NOMO-1 treated with dmso at 0.1 percent for 144 hours (cell line): ENCODE results near the gene CLEC9A.

Experiments used
- DNase-seq: peaks from one replicate; lab custom pipeline; 2025; ENCODE audit not compliant: unreplicated experiment; lab: John Stamatoyannopoulos, UW

CLEC9A gene

DNA sequence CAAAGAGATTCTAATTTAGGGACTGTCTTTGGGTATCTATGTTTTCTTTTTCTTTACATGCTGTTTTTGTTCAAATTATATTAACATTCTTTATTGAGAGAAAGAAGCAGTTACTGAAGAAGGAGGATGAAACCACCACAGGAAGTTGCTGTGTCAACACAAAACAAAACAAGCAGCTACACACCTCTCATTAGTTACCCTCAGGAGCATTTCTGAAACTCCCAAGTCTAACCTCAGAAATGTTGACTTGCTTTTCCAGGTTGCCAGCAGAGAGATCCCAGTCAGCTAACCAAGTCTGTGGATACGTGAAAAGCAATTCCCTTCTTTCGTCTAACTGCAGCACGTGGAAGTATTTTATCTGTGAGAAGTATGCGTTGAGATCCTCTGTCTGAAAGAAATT lies 34.8 kb downstream of the CLEC9A start:
- no peak for DNase-seq

DNA sequence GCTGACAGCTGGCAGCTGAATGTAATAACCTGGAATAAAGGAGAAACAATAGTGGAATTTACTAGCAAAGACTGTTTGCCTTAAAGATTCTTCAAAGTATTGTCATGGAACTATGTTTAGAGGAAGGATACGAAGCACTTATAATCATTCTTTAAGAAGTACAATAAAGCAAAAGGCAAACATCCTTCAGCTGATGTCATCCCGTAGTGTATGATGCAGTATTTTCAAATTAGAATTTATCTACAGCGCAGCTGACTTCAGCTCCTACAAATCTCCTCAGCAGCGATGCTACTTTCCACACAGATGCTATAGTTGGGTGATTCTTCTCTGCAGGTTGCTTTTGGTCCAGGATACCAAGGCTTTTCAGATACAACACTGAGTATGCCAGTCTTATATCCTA lies 36.8 kb downstream of the CLEC9A start:
- DNase-seq: no peak

DNA sequence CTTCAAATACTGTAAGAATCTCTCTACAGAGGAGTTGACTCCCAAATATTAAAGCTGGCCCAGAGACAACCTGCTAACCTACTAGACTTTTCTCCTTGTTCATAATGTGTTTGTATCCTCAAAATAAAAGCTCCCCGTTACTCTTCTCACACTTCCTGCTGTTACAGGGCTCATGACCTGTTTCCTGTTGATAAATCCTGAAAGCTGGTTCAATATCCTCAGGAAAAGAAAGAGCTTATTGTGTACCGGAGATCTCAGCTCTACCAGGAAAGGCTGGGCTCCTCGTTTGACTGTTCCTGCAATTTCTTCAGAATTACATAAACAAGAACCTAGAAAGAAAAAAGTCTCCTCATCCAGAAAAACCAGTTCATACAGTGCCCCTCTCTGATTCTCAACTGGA lies 37.5 kb downstream of the CLEC9A start:
- no peak for DNase-seq

DNA sequence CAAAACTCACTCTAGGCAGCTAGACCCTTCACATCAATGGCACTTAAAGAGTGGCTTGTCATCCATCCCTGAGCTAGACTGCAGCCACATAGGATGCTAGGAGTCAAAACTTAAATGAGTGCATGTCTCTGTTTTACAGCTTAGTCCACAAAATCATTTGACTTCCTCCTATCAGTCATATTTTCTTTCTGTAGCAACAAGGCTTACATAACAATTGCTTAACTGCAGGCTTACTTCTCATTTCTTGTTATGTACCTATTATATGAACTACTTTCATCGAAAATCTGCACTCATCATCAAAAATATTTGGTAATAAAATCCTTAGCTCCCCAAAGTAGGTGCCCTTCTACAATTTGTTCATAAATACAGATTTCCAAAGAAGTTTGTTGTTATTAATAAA lies 38.2 kb downstream of the CLEC9A start:
- peak; percentile 50 for DNase-seq

DNA sequence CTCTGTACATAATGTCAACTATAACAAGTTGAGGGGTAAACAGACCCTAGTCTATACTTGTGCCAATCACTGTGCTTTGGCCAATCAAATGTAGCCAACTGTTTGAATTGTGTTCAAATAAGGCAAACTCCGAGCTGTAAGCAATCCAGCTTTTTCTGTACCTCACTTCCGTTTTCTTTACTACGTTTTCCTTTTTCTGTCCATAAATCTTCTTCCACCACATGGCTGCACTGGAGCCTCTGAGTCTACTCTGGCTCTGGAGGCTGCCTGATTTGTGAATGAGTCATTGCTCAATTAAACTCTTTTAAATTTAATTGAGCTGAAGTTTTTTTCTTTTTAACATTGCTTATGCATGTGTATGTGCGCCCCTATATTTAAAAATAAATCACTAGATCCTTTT lies 38.6 kb downstream of the CLEC9A start:
- peak; percentile 88 for DNase-seq

DNA sequence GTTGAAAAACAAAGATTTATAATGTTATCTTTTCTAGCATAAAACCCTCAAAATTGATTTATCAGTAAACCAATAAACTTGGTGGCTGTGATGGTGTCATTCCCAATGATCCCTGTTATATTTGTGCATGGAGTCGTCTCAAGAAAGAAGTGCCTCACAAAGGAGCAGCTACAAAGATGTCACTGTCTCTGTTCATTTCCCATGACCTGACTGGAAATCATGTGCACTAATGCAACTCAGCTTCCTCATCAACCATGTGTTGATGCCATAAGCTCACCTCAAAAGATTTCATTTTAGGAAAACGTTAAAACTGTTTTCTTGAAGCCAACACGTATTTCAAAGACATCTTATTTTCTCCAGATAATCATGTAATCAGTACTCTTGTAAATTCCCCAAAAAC lies 39.5 kb downstream of the CLEC9A start:
- DNase-seq: no peak

DNA sequence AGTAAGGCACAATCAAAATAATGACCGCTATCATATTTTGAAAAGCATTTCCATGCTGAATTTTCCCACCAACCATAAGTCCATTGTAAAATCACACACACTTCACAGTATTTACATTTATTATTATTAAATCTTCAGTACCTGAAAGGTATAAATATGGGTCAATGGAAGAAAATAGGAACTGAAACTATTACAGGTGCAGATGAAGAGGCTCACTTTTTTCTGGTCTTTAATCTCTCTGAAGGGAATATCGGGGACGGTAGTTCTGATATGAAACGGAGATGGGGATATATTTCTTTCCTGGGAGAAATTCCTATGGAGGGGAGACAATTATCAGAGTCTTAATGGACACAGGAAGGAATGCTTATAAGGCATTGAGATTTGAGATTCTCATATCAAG lies 39.9 kb downstream of the CLEC9A start:
- DNase-seq: no peak

DNA sequence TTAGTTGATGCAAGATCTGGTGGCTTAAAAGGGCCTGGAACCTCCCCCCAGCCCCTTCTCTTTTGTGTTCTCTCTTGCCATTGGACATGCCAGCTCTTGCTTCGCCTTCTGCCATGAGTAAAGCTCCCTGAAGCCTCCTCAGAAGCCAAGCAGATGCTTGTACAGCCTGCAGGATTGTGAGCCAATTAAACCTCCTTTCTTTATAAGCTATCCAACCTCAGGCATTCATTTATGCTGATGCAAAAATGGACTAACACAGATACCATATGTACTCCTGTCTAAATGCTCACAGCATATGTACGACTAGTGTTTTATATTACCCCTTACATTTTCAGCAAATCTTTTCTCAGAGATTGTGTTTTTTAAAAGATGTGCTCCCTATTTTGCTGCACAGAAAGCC lies 41.6 kb downstream of the CLEC9A start:
- DNase-seq: no peak

DNA sequence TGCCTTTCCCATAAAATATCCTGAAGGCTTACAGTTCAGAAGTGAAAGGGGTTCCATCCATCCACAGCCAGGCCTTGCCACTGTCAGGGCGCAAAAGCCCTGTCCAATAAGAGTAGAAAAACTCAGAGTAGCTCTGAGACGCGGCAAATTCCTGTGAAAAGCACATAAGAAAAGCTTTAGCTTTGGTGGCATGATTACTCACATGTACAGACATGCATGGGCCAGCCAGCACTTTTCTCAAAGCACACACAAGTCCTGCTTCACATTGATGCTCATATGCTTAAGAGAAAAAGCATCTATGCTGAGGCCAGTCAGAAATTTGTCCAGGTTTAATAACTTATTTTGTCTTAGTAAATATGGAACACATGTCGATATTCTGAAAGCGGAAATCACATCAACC lies 42.8 kb downstream of the CLEC9A start:
- DNase-seq: no peak

DNA sequence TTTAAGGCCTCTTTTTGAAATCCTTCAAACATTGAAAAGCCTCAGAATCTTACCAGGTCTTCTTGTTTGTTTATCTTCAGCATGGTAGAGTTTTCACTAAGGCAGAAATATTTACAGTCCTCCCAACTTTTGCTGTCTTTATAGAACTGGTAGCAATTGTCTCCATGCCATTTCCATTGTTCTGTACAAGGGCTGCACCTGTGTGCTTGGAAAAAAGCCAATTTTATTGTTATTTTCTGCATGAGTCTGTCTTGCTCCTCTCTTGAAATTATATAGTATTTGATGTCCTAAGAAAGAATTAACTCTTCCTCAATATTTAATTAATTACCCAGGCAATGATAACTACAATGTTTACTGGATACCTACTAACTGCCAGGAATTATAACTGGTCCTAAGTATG lies 45.0 kb downstream of the CLEC9A start:
- DNase-seq: no peak

DNA sequence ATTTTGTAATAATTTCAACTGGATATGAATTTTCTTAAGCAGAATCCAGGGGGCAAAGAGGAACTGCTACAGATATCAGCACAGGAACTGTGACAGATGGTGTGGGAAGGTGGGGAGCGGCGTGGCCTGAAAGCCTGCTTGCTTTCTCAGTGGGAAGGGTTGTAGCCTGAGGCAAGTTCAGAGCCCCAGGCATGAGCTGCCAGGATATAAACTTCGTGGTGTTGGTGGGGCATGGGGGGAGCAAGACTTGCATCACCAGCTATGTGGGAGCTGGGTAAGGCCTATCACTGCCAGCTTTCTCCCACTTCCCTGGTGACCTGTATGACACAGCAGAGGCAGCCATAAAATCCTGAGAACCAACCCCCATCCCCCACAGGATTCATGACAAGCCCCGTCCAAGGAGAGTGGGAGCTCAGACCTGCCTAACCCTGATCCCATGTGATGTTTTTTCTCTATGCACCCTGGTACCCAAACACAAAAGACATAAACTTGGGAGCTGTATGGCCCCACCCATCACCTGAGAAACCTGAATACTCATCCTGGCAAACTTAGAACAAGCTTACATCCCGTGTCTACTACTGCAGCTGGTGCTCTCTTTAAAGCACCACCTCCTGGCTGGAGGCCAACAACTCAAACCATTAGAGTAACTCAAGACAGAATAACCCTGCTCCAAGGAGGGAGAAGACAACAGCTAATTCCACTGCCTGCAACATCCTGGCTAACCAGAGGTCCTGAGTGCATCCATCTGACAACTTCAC lies 51.8 kb downstream of the CLEC9A start:
- no peak for DNase-seq

DNA sequence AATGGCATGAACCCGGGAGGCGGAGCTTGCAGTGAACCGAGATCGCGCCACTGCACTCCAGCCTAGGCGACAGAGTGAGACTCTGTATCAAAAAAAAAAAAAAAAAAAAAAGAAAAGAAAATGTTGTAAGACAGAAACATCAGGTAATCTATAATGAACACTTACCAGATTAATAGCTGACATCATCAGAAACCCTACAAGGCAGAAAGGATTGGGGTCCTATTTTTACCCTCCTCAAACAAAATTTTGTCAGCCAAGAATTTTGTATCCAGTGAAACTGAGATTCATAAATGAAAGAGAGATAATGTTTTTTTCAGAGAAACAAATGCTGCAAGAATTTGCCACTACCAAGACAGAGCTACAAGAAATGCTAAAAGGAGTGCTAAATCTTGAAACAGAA lies 54.3 kb downstream of the CLEC9A start:
- no peak for DNase-seq

DNA sequence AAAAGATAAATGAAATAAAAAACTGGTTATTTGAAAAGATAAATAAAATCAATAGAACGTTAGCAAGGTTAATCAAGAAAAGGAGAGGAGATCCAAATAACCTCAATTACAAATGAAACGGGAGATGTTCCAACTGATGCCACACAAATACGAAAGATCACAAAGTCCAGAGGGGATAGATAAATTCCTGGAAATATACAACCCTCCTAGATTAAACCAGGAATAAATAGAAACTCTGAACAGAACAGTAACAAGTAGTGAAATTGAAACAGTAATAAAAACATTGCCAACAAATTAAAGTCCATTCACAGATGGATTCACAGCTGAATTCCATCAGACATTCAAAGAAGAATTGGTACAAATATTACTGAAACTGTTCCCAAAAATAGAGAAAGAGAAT lies 55.9 kb downstream of the CLEC9A start:
- no peak for DNase-seq

DNA sequence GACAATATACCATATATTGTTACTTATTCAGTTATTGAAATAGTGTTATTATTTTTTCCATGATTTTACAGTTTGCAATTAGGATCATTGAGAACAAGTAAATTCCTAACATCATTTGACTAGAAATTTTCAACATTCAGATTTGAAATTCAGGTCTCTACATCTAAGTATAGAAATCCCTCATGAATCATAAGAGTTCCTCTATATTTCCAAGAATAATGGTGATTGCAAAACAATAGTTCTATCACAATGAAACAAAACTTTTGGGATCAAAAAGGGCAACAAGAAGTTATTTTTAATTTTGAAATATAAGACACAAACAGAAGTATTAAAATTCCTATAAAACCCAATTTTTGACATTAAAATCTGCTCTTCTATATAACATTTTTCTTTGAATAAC lies 57.5 kb downstream of the CLEC9A start:
- DNase-seq: no peak

DNA sequence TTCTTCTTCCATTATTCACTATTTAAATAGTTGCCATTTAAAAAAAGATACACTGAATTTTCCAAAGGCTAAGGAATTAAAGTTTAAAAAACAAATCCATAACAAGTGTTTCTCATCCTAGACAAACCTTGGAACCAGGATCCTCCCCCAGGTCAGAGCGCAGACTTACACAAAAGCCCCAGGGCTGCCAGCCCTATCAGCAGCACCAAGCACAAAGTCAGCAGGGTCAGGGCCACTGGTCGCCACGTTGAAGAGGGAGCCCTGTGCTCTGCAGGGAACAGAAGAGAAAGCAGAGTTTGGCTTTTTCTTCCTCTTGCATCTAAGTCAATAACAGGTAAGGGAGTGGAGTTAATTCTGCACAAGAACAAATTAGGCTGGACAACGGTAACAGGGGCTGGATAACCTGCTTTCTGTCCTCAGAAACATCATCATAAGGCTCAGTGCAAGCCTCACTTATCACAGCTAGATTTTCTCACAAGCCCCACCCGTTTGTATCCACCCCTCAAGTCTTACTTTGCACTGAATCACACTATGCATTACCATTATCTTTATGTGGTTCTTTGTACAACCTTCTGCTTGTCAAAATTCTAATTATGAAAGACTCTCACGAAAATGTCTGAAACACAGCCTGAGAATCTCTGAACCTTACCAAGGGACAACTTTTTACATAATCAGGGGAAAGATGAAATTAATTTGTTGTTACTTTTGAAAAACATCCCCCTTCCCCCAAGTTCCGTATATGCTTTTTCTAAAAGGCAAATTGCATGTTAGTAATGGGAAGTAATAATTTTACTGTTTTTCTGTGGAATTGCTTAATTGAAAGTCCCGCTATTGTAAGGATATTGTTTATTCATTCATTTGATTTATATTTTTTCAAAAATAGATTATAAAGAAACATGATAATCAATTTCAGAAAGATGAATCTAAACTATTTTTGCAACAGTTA lies 58.7 kb downstream of the CLEC9A start:
- no peak for DNase-seq

DNA sequence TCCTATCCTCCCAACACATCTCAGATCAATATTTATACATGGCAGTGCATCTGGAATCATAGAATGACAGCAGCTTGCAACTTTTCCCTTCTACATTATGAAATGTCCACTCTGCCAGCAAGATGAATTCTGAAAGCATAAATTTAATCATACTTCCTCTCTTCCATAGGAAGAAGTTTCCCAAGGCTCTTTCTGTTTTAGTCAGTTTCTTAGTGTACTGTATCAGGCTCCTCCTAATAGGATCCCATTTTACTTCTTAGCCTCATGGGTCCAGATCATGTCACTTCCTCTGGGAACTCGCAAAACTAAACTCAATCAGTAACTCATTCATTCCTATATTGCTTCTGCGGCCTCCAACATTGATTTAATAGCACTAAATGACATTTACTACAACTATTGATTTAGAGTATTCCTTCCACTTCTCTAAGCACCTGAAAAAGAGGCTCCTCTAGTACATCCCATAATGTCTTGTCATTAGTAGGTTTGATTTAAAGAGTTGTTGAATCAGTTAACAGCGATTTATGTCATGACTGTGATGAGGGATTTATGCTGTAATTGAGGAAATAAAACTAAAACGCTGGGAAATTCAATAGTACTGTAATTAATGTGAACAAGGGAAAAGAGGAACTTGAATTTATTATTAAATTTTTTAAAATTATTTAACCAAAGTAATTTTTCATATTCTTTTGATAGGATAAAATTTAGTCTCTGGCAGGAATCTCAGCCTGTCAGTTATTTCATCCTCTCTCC lies 64.3 kb downstream of the CLEC9A start:
- DNase-seq: no peak

DNA sequence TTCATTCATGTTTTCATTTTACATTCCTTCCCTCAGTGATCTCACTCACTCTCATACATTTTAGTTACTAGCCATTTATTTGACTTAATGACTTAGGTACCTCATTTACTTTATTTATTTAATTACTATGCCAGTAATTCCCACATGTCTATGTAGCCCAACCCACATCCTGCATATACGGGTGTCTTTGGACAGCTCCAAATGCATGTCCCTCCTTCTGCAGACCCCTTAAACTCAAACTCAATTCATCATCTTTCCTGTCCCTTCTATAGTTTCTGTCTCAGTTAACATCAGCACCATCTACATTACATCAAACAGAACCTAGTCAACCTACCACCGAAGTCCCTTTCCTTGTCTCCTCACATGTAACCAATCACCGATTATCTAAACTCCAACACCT lies 65.5 kb downstream of the CLEC9A start:
- DNase-seq: no peak

DNA sequence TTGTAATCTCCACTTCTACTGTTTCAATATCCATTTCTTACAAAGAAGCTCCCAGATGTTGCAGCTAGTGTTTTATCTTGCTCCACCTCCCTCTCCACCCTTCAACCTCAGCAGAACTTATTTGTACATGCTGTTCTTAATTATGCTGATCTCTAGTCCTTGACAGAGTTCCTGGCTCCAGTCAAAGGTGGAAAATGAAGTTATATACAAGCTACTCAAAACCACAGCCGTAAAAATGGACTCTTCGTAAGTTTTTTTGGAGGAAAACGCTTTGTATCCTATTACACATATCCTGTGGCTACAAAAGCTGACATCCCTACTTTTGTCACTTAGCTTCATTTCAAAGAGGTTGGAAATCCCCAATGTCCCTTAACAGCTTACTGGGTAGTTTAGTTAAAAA lies 67.0 kb downstream of the CLEC9A start:
- DNase-seq: no peak

DNA sequence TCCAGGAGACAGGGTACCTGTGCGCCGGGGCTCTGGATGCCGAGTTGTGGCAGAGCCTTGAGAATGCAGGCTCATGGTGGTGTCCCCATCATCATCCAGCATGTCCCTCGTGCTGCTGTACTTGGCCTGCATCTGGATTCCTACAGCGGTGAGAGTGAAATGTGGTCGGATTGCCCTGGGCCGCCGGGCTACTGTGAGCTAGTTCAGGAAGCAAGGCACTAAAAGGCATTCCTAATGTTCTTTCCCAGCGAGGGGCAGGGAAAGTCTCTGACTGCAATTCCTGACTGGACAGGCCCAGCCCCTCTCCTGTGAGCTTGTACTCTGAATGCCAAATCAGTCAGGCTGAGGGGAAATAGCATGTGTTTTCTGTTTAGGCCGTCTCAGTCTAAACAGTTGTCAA lies 68.3 kb downstream of the CLEC9A start, which contains the start of gene CLEC1A:
TSS of gene CLEC1A (minus strand) at position 195 of the 400 bp plus-strand sequence. CDS start at position 132, 63 bp downstream.
- no peak for DNase-seq

DNA sequence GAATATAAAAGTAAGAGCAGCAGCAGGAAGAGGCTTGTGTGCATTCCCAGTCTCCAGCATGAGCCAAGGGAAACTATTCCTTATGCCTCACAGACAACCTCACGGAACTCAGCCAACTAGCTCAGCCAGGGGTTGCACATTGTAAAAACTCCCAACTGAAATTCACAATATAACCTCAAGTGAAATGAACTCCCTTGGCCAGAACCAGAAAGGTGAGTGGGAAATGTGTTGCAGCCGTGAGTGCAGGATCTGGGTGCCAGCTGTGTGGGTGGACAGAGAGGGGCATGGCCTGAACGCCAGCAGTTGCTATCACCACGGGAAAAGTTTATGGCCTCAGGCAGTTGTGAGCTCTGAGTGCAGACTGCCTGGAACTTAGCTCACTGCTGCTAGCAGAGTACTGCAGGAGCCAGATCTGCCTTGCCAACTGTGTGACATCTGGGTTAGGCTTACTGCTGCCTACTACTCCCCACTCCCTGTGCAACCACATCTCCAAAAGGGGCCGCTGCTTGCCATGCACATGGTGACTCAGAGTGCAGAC lies 70.6 kb downstream of the CLEC9A start:
- DNase-seq: no peak

DNA sequence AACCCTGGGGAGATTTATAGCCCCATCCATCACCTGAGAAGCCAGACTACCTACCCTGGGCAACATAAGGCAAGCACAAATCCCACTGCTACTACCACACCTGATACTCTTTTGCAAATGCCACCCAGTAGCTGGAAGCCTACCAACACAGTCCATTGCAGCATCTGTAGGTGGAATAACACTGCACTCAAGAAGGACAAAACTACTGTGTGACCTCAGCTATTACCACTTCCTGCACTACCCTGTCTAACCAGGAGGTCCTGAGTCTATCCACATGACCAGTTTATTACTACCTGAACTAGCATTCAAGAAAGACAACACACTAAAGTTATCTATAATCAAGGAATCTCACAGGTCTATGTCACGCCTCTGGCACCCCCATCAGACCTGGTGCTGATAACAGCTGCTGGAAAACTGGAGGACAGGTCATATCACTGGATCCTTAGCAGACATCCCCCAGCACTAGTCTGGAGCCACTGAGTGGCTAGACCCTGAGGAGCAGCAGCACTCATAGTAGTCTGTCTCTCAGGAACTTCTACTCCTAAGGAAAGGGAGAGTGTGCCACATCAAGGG lies 71.3 kb downstream of the CLEC9A start:
- DNase-seq: no peak
